GM06990 (cell line): ENCODE results near the gene DCLK3.

Experiments
- DNase-seq: peaks from one replicate; pipeline ENCODE4 v3.0.0-alpha.2; 2011; ENCODE audit not compliant: insufficient read length; ENCODE audit errors: extremely low read depth
- H3K27me3 ChIP-seq: replicated peaks from 2 replicates; pipeline ENCODE4 v1.6.0; 2011; ENCODE audit warnings: low read length; ENCODE audit not compliant: control insufficient read depth, insufficient read depth
- H3K36me3 ChIP-seq: 2 replicates; pipeline ENCODE4 v1.5.1; 2011; ENCODE audit warnings: low read length; ENCODE audit not compliant: control insufficient read depth, insufficient read depth
- H3K4me3 ChIP-seq: replicated peaks from 2 replicates; pipeline ENCODE4 v1.5.1; 2011; ENCODE audit warnings: low read depth, mild to moderate bottlenecking, control low read depth, low read length
- TF ChIP-seq, protein P1 (sequence below): IDR thresholded peaks from 2 replicates; pipeline ENCODE4 v1.5.1; 2011; ENCODE audit warnings: low read length, control low read depth, mild to moderate bottlenecking, inconsistent platforms; ENCODE audit not compliant: insufficient read depth, poor library complexity, severe bottlenecking

DCLK3 gene

GRCh38 chr3:36666166-36666565 is 98.2 kb downstream of the DCLK3 start:
- TF ChIP-seq, protein P1, sequence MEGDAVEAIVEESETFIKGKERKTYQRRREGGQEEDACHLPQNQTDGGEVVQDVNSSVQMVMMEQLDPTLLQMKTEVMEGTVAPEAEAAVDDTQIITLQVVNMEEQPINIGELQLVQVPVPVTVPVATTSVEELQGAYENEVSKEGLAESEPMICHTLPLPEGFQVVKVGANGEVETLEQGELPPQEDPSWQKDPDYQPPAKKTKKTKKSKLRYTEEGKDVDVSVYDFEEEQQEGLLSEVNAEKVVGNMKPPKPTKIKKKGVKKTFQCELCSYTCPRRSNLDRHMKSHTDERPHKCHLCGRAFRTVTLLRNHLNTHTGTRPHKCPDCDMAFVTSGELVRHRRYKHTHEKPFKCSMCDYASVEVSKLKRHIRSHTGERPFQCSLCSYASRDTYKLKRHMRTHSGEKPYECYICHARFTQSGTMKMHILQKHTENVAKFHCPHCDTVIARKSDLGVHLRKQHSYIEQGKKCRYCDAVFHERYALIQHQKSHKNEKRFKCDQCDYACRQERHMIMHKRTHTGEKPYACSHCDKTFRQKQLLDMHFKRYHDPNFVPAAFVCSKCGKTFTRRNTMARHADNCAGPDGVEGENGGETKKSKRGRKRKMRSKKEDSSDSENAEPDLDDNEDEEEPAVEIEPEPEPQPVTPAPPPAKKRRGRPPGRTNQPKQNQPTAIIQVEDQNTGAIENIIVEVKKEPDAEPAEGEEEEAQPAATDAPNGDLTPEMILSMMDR: no peak
- H3K27me3 ChIP-seq: no peaks in the 10 kb centered on the region
- no peak overlapping the region for H3K4me3 ChIP-seq
- DNase-seq: no peak
- H3K36me3 ChIP-seq: no peaks in the 10 kb centered on the region

DNA sequence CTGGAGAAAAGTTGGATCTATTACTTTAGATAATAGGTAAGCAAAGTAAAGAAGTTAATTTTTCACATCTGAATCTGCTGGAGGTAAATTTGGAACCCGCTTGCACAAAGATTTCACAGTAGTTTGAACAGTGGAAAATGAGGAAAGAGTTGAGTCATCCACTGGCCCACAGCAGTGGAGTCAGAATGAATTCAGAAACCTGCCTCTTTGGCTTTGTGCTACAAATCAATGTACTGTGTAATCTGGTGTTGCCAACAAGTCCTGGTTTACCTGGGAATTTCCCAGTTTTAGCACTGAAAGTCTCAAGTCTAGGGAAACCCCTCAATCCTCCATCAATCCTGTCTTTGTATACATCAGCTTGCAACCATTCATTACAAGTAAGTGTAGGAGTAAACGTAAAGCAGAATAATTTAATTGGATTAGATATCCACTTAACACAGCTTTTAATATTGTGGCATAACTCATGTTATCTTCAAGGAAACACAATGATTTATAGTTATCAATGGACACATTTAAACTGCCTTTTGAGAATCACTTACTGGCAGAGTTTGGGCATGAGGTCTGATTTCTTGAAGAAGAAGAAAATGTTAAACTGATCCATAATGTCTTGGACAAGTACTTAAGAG is 100.6 kb downstream of the DCLK3 start:
- H3K27me3 ChIP-seq: no peaks in the 10 kb centered on the region
- no peak overlapping the region for H3K4me3 ChIP-seq
- TF ChIP-seq, protein P1: no peak
- DNase-seq: no peak
- H3K36me3 ChIP-seq: no peaks in the 10 kb centered on the region

- Histone ChIP-seq H3K36me3 (no peaks in the 10 kb centered on the region), H3K27me3 (no peaks in the 10 kb centered on the region), H3K4me3 (no peak overlapping the region)
- no peak for DNase-seq
- TF ChIP-seq, protein P1: no peak
Measured at GRCh38 chr3:36662626-36663025, 101.7 kb downstream of the DCLK3 start.
